Colon (tissue), 2 donors: Measurements from ENCODE around the gene TMUB2.
"Not testable (repeated sequence)": the region's sequence is repeated elsewhere in the genome, so short reads cannot be mapped to it uniquely, and the experiment has no call there.

Experiments used
- FAIRE-seq: peaks from 2 replicates; lab custom pipeline; 2012; peaks lifted over from hg19 to GRCh38; lab: Jason Lieb, UNC
- donor health status: control.
- donor health status: control.

TMUB2 gene

GRCh38 chr17:44219616-44220212, 32.9 kb downstream of the TMUB2 start, which contains the start of gene UBTF:
Gene UBTF (minus strand): TSS chr17:44219675. CDS start chr17:44218229, 1,446 bp downstream.
- FAIRE-seq = no peak

- FAIRE-seq = no peak
Measured at GRCh38 chr17:44220213-44221083, 33.7 kb downstream of the TMUB2 start.

GRCh38 chr17:44221084-44221861, 34.5 kb downstream of the TMUB2 start:
- FAIRE-seq = no peak

- FAIRE-seq = no peak
Measured at GRCh38 chr17:44221862-44222111, 35.0 kb downstream of the TMUB2 start.

GRCh38 chr17:44222112-44222869, 35.5 kb downstream of the TMUB2 start:
- no peak for FAIRE-seq

- FAIRE-seq = no peak
Measured at GRCh38 chr17:44223541-44224071, 36.8 kb downstream of the TMUB2 start.

- no peak for FAIRE-seq
Measured at GRCh38 chr17:44229090-44229489, 42.3 kb downstream of the TMUB2 start.

GRCh38 chr17:44230140-44230539, 43.4 kb downstream of the TMUB2 start:
- FAIRE-seq = no peak

GRCh38 chr17:44232061-44232460, 45.3 kb downstream of the TMUB2 start:
- FAIRE-seq = no peak

GRCh38 chr17:44233582-44233981, 46.8 kb downstream of the TMUB2 start:
- no peak for FAIRE-seq

- FAIRE-seq = no peak
Measured at GRCh38 chr17:44235583-44235936, 48.8 kb downstream of the TMUB2 start.

GRCh38 chr17:44236444-44236991, 49.7 kb downstream of the TMUB2 start:
- FAIRE-seq = no peak

GRCh38 chr17:44237886-44238285, 51.1 kb downstream of the TMUB2 start:
- not testable (repeated sequence) for FAIRE-seq

GRCh38 chr17:44241106-44241624, 54.4 kb downstream of the TMUB2 start:
- no peak for FAIRE-seq
